Calu3 (cell line): ENCODE results near the gene KCNK10. TPM values are rescaled to one million over a fixed set of nuclear protein-coding genes. Genes with fewer than 3 reads are reported as not detected.

Experiments used
- BruUV-seq: library from RNA; stranded (reverse); fragments of 400-500 nt; replicated peaks from 2 replicates; lab custom pipeline; 2021; lab: Mats Ljungman, UMichigan
- CTCF ChIA-PET: fragments of 300-600 bp; sonication (Branson Sonifier 250); formaldehyde crosslinking; loops from one replicate; lab custom pipeline; 2022; ENCODE audit warnings: antibody characterized with exemption; lab: Charles Lee
- DNase-seq: peaks from one replicate; pipeline ENCODE4 v3.0.0; 2022
- H3K27ac Mint-ChIP-seq: one replicate; pipeline ENCODE4 v1.8.0; 2022; ENCODE audit warnings: mixed read lengths; ENCODE audit not compliant: unreplicated experiment
- H3K27me3 Mint-ChIP-seq: one replicate; pipeline ENCODE4 v1.8.0; 2022; ENCODE audit warnings: mixed read lengths; ENCODE audit not compliant: unreplicated experiment
- H3K36me3 Mint-ChIP-seq: one replicate; pipeline ENCODE4 v1.8.0; 2022; ENCODE audit warnings: mild to moderate bottlenecking, moderate library complexity, mixed read lengths; ENCODE audit not compliant: insufficient read depth, unreplicated experiment
- H3K4me1 Mint-ChIP-seq: one replicate; pipeline ENCODE4 v1.8.0; 2022; ENCODE audit warnings: mild to moderate bottlenecking, low read depth, mixed read lengths; ENCODE audit not compliant: unreplicated experiment
- H3K4me3 Mint-ChIP-seq: one replicate; pipeline ENCODE4 v1.8.0; 2022; ENCODE audit warnings: mild to moderate bottlenecking, low read depth, moderate library complexity, mixed read lengths; ENCODE audit not compliant: unreplicated experiment
- H3K9me3 Mint-ChIP-seq: one replicate; pipeline ENCODE4 v1.8.0; 2022; ENCODE audit warnings: low read depth, mixed read lengths; ENCODE audit not compliant: unreplicated experiment
- CTCF ChIP-seq: fragments of 200-600 bp; IDR thresholded peaks from one replicate; pipeline ENCODE4 v1.8.0; 2022; ENCODE audit warnings: antibody characterized with exemption; ENCODE audit not compliant: unreplicated experiment
- intact Hi-C: fragments of 100-400 bp; cut with micrococcal nuclease; formaldehyde crosslinking; loops from one replicate; pipeline ENCODE4 v1.10.0; 2022; ENCODE audit not compliant: unreplicated experiment
- total RNA-seq: library from RNA; stranded (reverse); gene quantifications from 2 replicates; pipeline ENCODE4 v1.2.3, GENCODE V29; 2022

The KCNK10 gene
- total RNA-seq, 1 experiment from 2014 or later: not detected

GRCh38 chr14:88281447-88281846, 41.6 kb downstream of the KCNK10 start:
- CTCF ChIA-PET: no interaction called here
- Mint-ChIP-seq H3K27me3 (peaks cover 32% of the 10 kb centered on the region), H3K36me3 (no peaks in the 10 kb centered on the region), H3K27ac (no peak overlapping the region), H3K4me1 (no peaks in the 10 kb centered on the region), H3K4me3 (no peak overlapping the region), H3K9me3 (peaks cover 4% of the 10 kb centered on the region)
- BruUV-seq: no TSS peak
- TF ChIP-seq CTCF: no peak
- intact Hi-C loops: no loop called here
- DNase-seq: no peak

- Mint-ChIP-seq H3K4me1 (no peaks in the 10 kb centered on the region), H3K27me3 (peaks cover 69% of the 10 kb centered on the region), H3K9me3 (peaks cover 4% of the 10 kb centered on the region), H3K27ac (no peak overlapping the region), H3K36me3 (no peaks in the 10 kb centered on the region), H3K4me3 (no peak overlapping the region)
- TF ChIP-seq CTCF: no peak
- DNase-seq: no peak
- CTCF ChIA-PET: no interaction called here
- intact Hi-C loops: no loop called here
- BruUV-seq: no TSS peak
Measured at GRCh38 chr14:88276923-88277596, 46.0 kb downstream of the KCNK10 start.

GRCh38 chr14:88272390-88273269, 50.4 kb downstream of the KCNK10 start:
- H3K4me1 Mint-ChIP-seq: peaks cover 11% of the 10 kb centered on the region
- no peak overlapping the region for H3K4me3 Mint-ChIP-seq
- no TSS peak for BruUV-seq
- CTCF ChIA-PET: interaction anchor here (0.6 kb wide), 1 partner anchor 104 kb away, joined by 3 read pairs; no protein-coding TSS in a partner anchor
- no peak for TF ChIP-seq CTCF
- intact Hi-C loops: no loop called here
- no peaks in the 10 kb centered on the region for H3K36me3 Mint-ChIP-seq
- peaks cover 47% of the 10 kb centered on the region for H3K27me3 Mint-ChIP-seq
- no peaks in the 10 kb centered on the region for H3K9me3 Mint-ChIP-seq
- DNase-seq: no peak
- H3K27ac Mint-ChIP-seq: no peak overlapping the region

- no peaks in the 10 kb centered on the region for H3K9me3 Mint-ChIP-seq
- peaks cover 35% of the 10 kb centered on the region for H3K27me3 Mint-ChIP-seq
- no peak overlapping the region for H3K4me3 Mint-ChIP-seq
- CTCF ChIA-PET: no interaction called here
- intact Hi-C loops: no loop called here
- H3K36me3 Mint-ChIP-seq: no peaks in the 10 kb centered on the region
- H3K4me1 Mint-ChIP-seq: peaks cover 11% of the 10 kb centered on the region
- no TSS peak for BruUV-seq
- H3K27ac Mint-ChIP-seq: no peak overlapping the region
- TF ChIP-seq CTCF: no peak
- no peak for DNase-seq
Measured at GRCh38 chr14:88271205-88271604, 51.9 kb downstream of the KCNK10 start.
